ENCODE measurements around the gene PYCR2.
"Not testable (repeated sequence)": the region's sequence is repeated elsewhere in the genome, so short reads cannot be mapped to it uniquely, and the experiment has no call there.

Gene PYCR2

GRCh38 chr1:225923692-225924555 lies at the start of gene PYCR2:
PYCR2 (minus strand) TSS chr1:225924250; CDS start chr1:225924110, 140 bp downstream.
- Mint-ChIP-seq H3K27me3 (no peaks in the 10 kb centered on the region), H3K9me3 (no peaks in the 10 kb centered on the region), H3K27ac (peak within 1 kb of the TSS; percentile 94), H3K4me3 (peak within 1 kb of the TSS; percentile 96), H3K36me3 (peaks cover 19% of the 10 kb centered on the region), H3K4me1 (peaks cover 21% of the 10 kb centered on the region)
- ATAC-seq: peak; percentile 99

- Mint-ChIP-seq H3K27ac (no peak overlapping the region), H3K36me3 (no peaks in the 10 kb centered on the region), H3K27me3 (peaks cover 9% of the 10 kb centered on the region), H3K4me3 (no peak overlapping the region), H3K4me1 (peaks cover 23% of the 10 kb centered on the region), H3K9me3 (no peaks in the 10 kb centered on the region)
- no peak for ATAC-seq
These were observed 49.1 kb upstream of the PYCR2 start for GRCh38 chr1:225973158-225973557.

- ATAC-seq: no peak
- peaks cover 17% of the 10 kb centered on the region for H3K4me1 Mint-ChIP-seq
- H3K9me3 Mint-ChIP-seq: no peaks in the 10 kb centered on the region
- H3K36me3 Mint-ChIP-seq: no peaks in the 10 kb centered on the region
- no peak overlapping the region for H3K4me3 Mint-ChIP-seq
- H3K27ac Mint-ChIP-seq: no peak overlapping the region
- peaks cover 9% of the 10 kb centered on the region for H3K27me3 Mint-ChIP-seq
These were observed 48.5 kb upstream of the PYCR2 start for GRCh38 chr1:225972344-225973152.

GRCh38 chr1:225970592-225971157 lies 46.6 kb upstream of the PYCR2 start:
- not testable (repeated sequence) for H3K27ac Mint-ChIP-seq, H3K36me3 Mint-ChIP-seq, H3K4me3 Mint-ChIP-seq, ATAC-seq, H3K9me3 Mint-ChIP-seq, H3K4me1 Mint-ChIP-seq, H3K27me3 Mint-ChIP-seq

GRCh38 chr1:225969751-225970150 lies 45.7 kb upstream of the PYCR2 start:
- not testable (repeated sequence) for H3K4me3 Mint-ChIP-seq, H3K36me3 Mint-ChIP-seq, H3K9me3 Mint-ChIP-seq, H3K27ac Mint-ChIP-seq, ATAC-seq, H3K4me1 Mint-ChIP-seq, H3K27me3 Mint-ChIP-seq

- no peaks in the 10 kb centered on the region for H3K36me3 Mint-ChIP-seq
- peaks cover 13% of the 10 kb centered on the region for H3K4me1 Mint-ChIP-seq
- no peak for ATAC-seq
- H3K27ac Mint-ChIP-seq: no peak overlapping the region
- peaks cover 21% of the 10 kb centered on the region for H3K27me3 Mint-ChIP-seq
- no peak overlapping the region for H3K4me3 Mint-ChIP-seq
- no peaks in the 10 kb centered on the region for H3K9me3 Mint-ChIP-seq
These were observed 41.2 kb upstream of the PYCR2 start for GRCh38 chr1:225965231-225965630.

GRCh38 chr1:225963735-225964530 lies 39.9 kb upstream of the PYCR2 start:
- no peak overlapping the region for H3K27ac Mint-ChIP-seq
- H3K4me1 Mint-ChIP-seq: peaks cover 13% of the 10 kb centered on the region
- ATAC-seq: no peak
- peaks cover 18% of the 10 kb centered on the region for H3K27me3 Mint-ChIP-seq
- H3K9me3 Mint-ChIP-seq: no peaks in the 10 kb centered on the region
- H3K36me3 Mint-ChIP-seq: no peaks in the 10 kb centered on the region
- H3K4me3 Mint-ChIP-seq: no peak overlapping the region

- H3K9me3 Mint-ChIP-seq: no peaks in the 10 kb centered on the region
- H3K36me3 Mint-ChIP-seq: no peaks in the 10 kb centered on the region
- H3K27me3 Mint-ChIP-seq: peaks cover 13% of the 10 kb centered on the region
- H3K4me3 Mint-ChIP-seq: no peak overlapping the region
- no peak overlapping the region for H3K27ac Mint-ChIP-seq
- ATAC-seq: peak; percentile 70
- peaks cover 13% of the 10 kb centered on the region for H3K4me1 Mint-ChIP-seq
These were observed 38.5 kb upstream of the PYCR2 start for GRCh38 chr1:225962440-225962975.

- H3K36me3 Mint-ChIP-seq: no peaks in the 10 kb centered on the region
- no peak for ATAC-seq
- no peak overlapping the region for H3K4me3 Mint-ChIP-seq
- no peak overlapping the region for H3K27ac Mint-ChIP-seq
- H3K27me3 Mint-ChIP-seq: peaks cover 13% of the 10 kb centered on the region
- peaks cover 13% of the 10 kb centered on the region for H3K4me1 Mint-ChIP-seq
- H3K9me3 Mint-ChIP-seq: no peaks in the 10 kb centered on the region
These were observed 37.8 kb upstream of the PYCR2 start for GRCh38 chr1:225961659-225962439.

- Mint-ChIP-seq H3K27ac (no peak overlapping the region), H3K4me1 (peaks cover 9% of the 10 kb centered on the region), H3K9me3 (no peaks in the 10 kb centered on the region), H3K27me3 (peaks cover 35% of the 10 kb centered on the region), H3K36me3 (no peaks in the 10 kb centered on the region), H3K4me3 (no peak overlapping the region)
- ATAC-seq: no peak
These were observed 34.0 kb upstream of the PYCR2 start for GRCh38 chr1:225958041-225958440.

GRCh38 chr1:225954753-225955152 lies 30.7 kb upstream of the PYCR2 start:
- no peak for ATAC-seq
- Mint-ChIP-seq H3K4me3 (no peak overlapping the region), H3K27ac (no peak overlapping the region), H3K36me3 (no peaks in the 10 kb centered on the region), H3K27me3 (peaks cover 56% of the 10 kb centered on the region), H3K9me3 (no peaks in the 10 kb centered on the region), H3K4me1 (no peaks in the 10 kb centered on the region)

- H3K27ac Mint-ChIP-seq: no peak overlapping the region
- no peaks in the 10 kb centered on the region for H3K9me3 Mint-ChIP-seq
- no peak overlapping the region for H3K4me3 Mint-ChIP-seq
- no peaks in the 10 kb centered on the region for H3K4me1 Mint-ChIP-seq
- ATAC-seq: no peak
- no peaks in the 10 kb centered on the region for H3K36me3 Mint-ChIP-seq
- H3K27me3 Mint-ChIP-seq: peaks cover 56% of the 10 kb centered on the region
These were observed 29.3 kb upstream of the PYCR2 start for GRCh38 chr1:225953315-225953714.

- H3K36me3 Mint-ChIP-seq: no peaks in the 10 kb centered on the region
- no peaks in the 10 kb centered on the region for H3K9me3 Mint-ChIP-seq
- ATAC-seq: no peak
- H3K4me1 Mint-ChIP-seq: no peaks in the 10 kb centered on the region
- H3K27me3 Mint-ChIP-seq: peaks cover 59% of the 10 kb centered on the region
- no peak overlapping the region for H3K4me3 Mint-ChIP-seq
- no peak overlapping the region for H3K27ac Mint-ChIP-seq
These were observed 27.0 kb upstream of the PYCR2 start for GRCh38 chr1:225950905-225951497.

- no peak for ATAC-seq
- H3K27me3 Mint-ChIP-seq: peaks cover 46% of the 10 kb centered on the region
- no peak overlapping the region for H3K27ac Mint-ChIP-seq
- peaks cover 8% of the 10 kb centered on the region for H3K4me1 Mint-ChIP-seq
- no peaks in the 10 kb centered on the region for H3K9me3 Mint-ChIP-seq
- H3K4me3 Mint-ChIP-seq: no peak overlapping the region
- H3K36me3 Mint-ChIP-seq: no peaks in the 10 kb centered on the region
These were observed 25.0 kb upstream of the PYCR2 start for GRCh38 chr1:225949041-225949440.
